HepG2 (cell line): ENCODE results near the gene SSBP4. TPM values are rescaled to one million over a fixed set of nuclear protein-coding genes. Genes with fewer than 3 reads are reported as not detected.

Experiments used
- ATAC-seq: fragments of 200-7000 bp; cut with Tn5 transposase; 3 replicates; pipeline ENCODE4 v1.9.1; 2020; ENCODE audit warnings: mild to moderate bottlenecking, moderate library complexity
- BruUV-seq: library from RNA; stranded (reverse); fragments of 400-500 nt; replicated peaks from 2 replicates; lab custom pipeline; 2021; lab: Mats Ljungman, UMichigan
- CTCF ChIA-PET: fragments of 300-600 bp; formaldehyde crosslinking; extraction: SDS; loops from one replicate; lab custom pipeline; 2021; ENCODE audit warnings: low total read pairs, inconsistent platforms, low intra/inter-chr PET ratio; lab: Yijun Ruan, JAX
- POLR2A ChIA-PET: fragments of 350-600 bp; sonication (Branson Sonifier 250); formaldehyde crosslinking; loops from one replicate; lab custom pipeline; 2020; ENCODE audit warnings: antibody characterized with exemption, inconsistent platforms; lab: Yijun Ruan, JAX
- DNase-seq: peaks from one replicate; pipeline ENCODE4 v3.0.0-alpha.2; 2015; ENCODE audit warnings: low spot score
- FAIRE-seq: peaks from 3 replicates; lab custom pipeline; 2011; peaks lifted over from hg19 to GRCh38; lab: Jason Lieb, UNC
- H2AFZ ChIP-seq: one replicate; pipeline ENCODE4 v1.6.1; 2011; ENCODE audit warnings: low read length, inconsistent platforms
- H3K27ac ChIP-seq: fragments of 300-600 bp; 3 replicates; pipeline ENCODE4 v1.8.0; 2011; ENCODE audit warnings: mixed run types, mild to moderate bottlenecking, mixed read lengths, low read length, inconsistent platforms; ENCODE audit not compliant: insufficient read depth; ENCODE audit errors: extremely low read length
- H3K27me3 ChIP-seq, 2 experiments: fragments of 200-600 bp in 1 of 2; 2 replicates in 1 of 2; 3 replicates in 1 of 2; pipeline versions ENCODE4 v1.6.0 to v1.8.0; 2011; ENCODE audit warnings: low read length in 2 of 2, mild to moderate bottlenecking in 2 of 2, moderate library complexity in 2 of 2, inconsistent platforms in 1 of 2; ENCODE audit not compliant: insufficient read depth in 2 of 2, control insufficient read depth in 1 of 2
- H3K36me3 ChIP-seq, 2 experiments: fragments of 200-600 bp in 1 of 2; replicated peaks in 1 of 2; 2 replicates in 1 of 2; 3 replicates in 1 of 2; pipeline versions ENCODE4 v1.5.1 to v1.8.0; 2011; ENCODE audit warnings: low read length in 2 of 2, inconsistent platforms in 1 of 2; ENCODE audit not compliant: insufficient read depth in 2 of 2, control insufficient read depth in 1 of 2
- H3K4me1 ChIP-seq: 2 replicates; pipeline ENCODE4 v1.5.1; 2012; ENCODE audit warnings: low read length, inconsistent platforms; ENCODE audit not compliant: insufficient read depth
- H3K4me2 ChIP-seq: 2 replicates; pipeline ENCODE4 v1.6.0; 2011; ENCODE audit warnings: low read depth, low read length, inconsistent platforms
- H3K4me3 ChIP-seq, 3 experiments: fragments of 200-600 bp in 1 of 3; sonication (generic), shearing (Covaris generic) in 1 of 3; replicated peaks in 1 of 3; 2 replicates each; pipeline ENCODE4 v1.5.1; 2011 to 2016; ENCODE audit warnings: low read length in 3 of 3, inconsistent platforms in 2 of 3, low read depth in 2 of 3, mild to moderate bottlenecking in 2 of 3, control low read depth in 1 of 3, mixed read lengths in 1 of 3; ENCODE audit not compliant: insufficient read depth in 1 of 3
- H3K79me2 ChIP-seq: one replicate; pipeline ENCODE4 v1.6.1; 2011; ENCODE audit warnings: low read length, inconsistent platforms; ENCODE audit not compliant: insufficient read depth
- H3K9ac ChIP-seq: 2 replicates; pipeline ENCODE4 v1.6.0; 2011; ENCODE audit warnings: mild to moderate bottlenecking, low read depth, low read length, inconsistent platforms; ENCODE audit not compliant: insufficient read depth
- H3K9me3 ChIP-seq: 2 replicates; pipeline ENCODE4 v1.5.1; 2012; ENCODE audit warnings: mild to moderate bottlenecking, low read length
- H4K20me1 ChIP-seq: 2 replicates; pipeline ENCODE4 v1.6.0; 2011; ENCODE audit warnings: inconsistent platforms, mild to moderate bottlenecking, low read length, moderate library complexity; ENCODE audit not compliant: insufficient read depth
- GPN1 ChIP-seq: sonication (generic); formaldehyde crosslinking; IDR thresholded peaks from 2 replicates; pipeline ENCODE4 v1.5.1; 2020; ENCODE audit warnings: missing genetic modification reagents, borderline replicate concordance
- KDM6A ChIP-seq: IDR thresholded peaks from 2 replicates; pipeline ENCODE4 v1.6.1; 2016; ENCODE audit warnings: low read depth
- MAZ ChIP-seq, 2 experiments: sonication (generic) in 1 of 2; formaldehyde crosslinking in 1 of 2; IDR thresholded peaks; 2 replicates each; pipeline versions ENCODE4 v1.5.0 to v1.6.1; 2012 to 2020; ENCODE audit warnings: low read depth in 2 of 2, mild to moderate bottlenecking in 2 of 2, borderline replicate concordance in 1 of 2, improper control_type of control experiment in 1 of 2, low read length in 1 of 2, missing genetic modification reagents in 1 of 2, moderate library complexity in 1 of 2
- MTA1 ChIP-seq: sonication (generic); formaldehyde crosslinking; IDR thresholded peaks from 2 replicates; pipeline ENCODE4 v1.4.0; 2020; ENCODE audit warnings: missing genetic modification reagents, mild to moderate bottlenecking, borderline replicate concordance
- RBFOX2 ChIP-seq: fragments of 200-400 bp; formaldehyde crosslinking; IDR thresholded peaks from 2 replicates; pipeline ENCODE4 v1.6.1; 2017; ENCODE audit warnings: low read depth, mild to moderate bottlenecking, low read length
- SKI ChIP-seq: fragments of 450-650 bp; IDR thresholded peaks from one replicate; pipeline ENCODE4 v1.6.1; 2018; ENCODE audit warnings: mild to moderate bottlenecking; ENCODE audit not compliant: partially characterized antibody
- TBX2 ChIP-seq: sonication (generic); formaldehyde crosslinking; IDR thresholded peaks from 2 replicates; pipeline ENCODE4 v1.5.0; 2020; ENCODE audit warnings: missing genetic modification reagents, mild to moderate bottlenecking, borderline replicate concordance
- ZFY ChIP-seq: sonication (generic); formaldehyde crosslinking; IDR thresholded peaks from 2 replicates; pipeline ENCODE4 v1.4.0; 2020; ENCODE audit warnings: missing genetic modification reagents
- WGBS: methylation state at CpG from one replicate; pipeline ENCODE4 v1.1.6; 2017; ENCODE audit warnings: low lambda C conversion rate; 5-methylcytosine and 5-hydroxymethylcytosine counted together
- in situ Hi-C: cut with HindIII; loops from 2 replicates; pipeline ENCODE4 v1.10.0; 2017; ENCODE audit warnings: low pct_unique_long_range_greater_than_20kb; ENCODE audit not compliant: extremely low pct_ligation_motif_present
- intact Hi-C: fragments of 100-400 bp; cut with micrococcal nuclease; formaldehyde crosslinking; loops from one replicate; pipeline ENCODE4 v1.10.0; 2022; ENCODE audit not compliant: unreplicated experiment
- polyA plus RNA-seq, 8 experiments: library from polyadenylated mRNA; depleted of rRNA in 3 of 8; stranded (reverse) in 7 of 8; unstranded in 1 of 8; fragments of >200 nt; fragmentation: Illumina TruSeq in 4 of 8; extraction: Trizol in 4 of 8; gene quantifications; 2 replicates each; pipeline versions ENCODE4 v1.2.1 to v1.2.3, GENCODE V29; 2011 to 2016; ENCODE audit warnings: low read depth in 4 of 8, missing spikeins in 1 of 8, mixed read lengths in 1 of 8; ENCODE audit not compliant: insufficient read depth in 1 of 8
- total RNA-seq, 5 experiments: library from RNA; depleted of rRNA; stranded (reverse); fragments of >200 nt; fragmentation: Illumina TruSeq; extraction: Trizol; gene quantifications; 2 replicates each; pipeline ENCODE4 v1.2.3, GENCODE V29; 2016; ENCODE audit warnings: low read depth in 1 of 5
- TF ChIP-seq, protein P1 (sequence below): sonication (generic); formaldehyde crosslinking; IDR thresholded peaks from 2 replicates; pipeline ENCODE4 v1.4.0; 2020; ENCODE audit warnings: mild to moderate bottlenecking, missing genetic modification reagents
- TF ChIP-seq, protein P2 (sequence below): sonication (generic); formaldehyde crosslinking; IDR thresholded peaks from 2 replicates; pipeline ENCODE4 v1.5.1; 2020; ENCODE audit warnings: mild to moderate bottlenecking, missing genetic modification reagents, borderline replicate concordance
- TF ChIP-seq, protein P3 (sequence below): sonication (generic); formaldehyde crosslinking; IDR thresholded peaks from 2 replicates; pipeline ENCODE4 v1.4.0; 2020; ENCODE audit warnings: missing genetic modification reagents
- TF ChIP-seq, protein P4 (sequence below): IDR thresholded peaks from 2 replicates; pipeline ENCODE4 v1.6.1; 2016; ENCODE audit warnings: mild to moderate bottlenecking, missing biosample characterization, missing genetic modification reagents

SSBP4 gene
- total and polyA plus RNA-seq, 2 of the 13 experiments (the other 11 are each of a cell fraction or from before 2014, with no cell fraction given): 20.8 to 39.5 TPM

- FAIRE-seq (no peak), DNase-seq (peak; percentile 55), ATAC-seq (peak; percentile 52)
- 0 out of 5 replicates have a peak, but pooled peaks cover 0 to 3% of the 10 kb centered on the region in 2 experiments for H3K36me3 ChIP-seq
- no peaks in the 10 kb centered on the region for H3K27me3 ChIP-seq
- peaks cover 31% of the 10 kb centered on the region for H3K79me2 ChIP-seq
- WGBS: 0% methylated on average over 5 of the region's 97 CpGs
- CTCF ChIA-PET: no interaction called here
- H3K4me2 ChIP-seq: peak overlapping the region; percentile 85
- intact Hi-C loops: no loop called here
- H3K9ac ChIP-seq: peak overlapping the region; percentile 73
- no peak overlapping the region for H2AFZ ChIP-seq
- no TSS peak for BruUV-seq
- H3K27ac ChIP-seq: peak overlapping the region; percentile 64
- no peaks in the 10 kb centered on the region for H3K9me3 ChIP-seq
- in situ Hi-C loops: loop anchor here (10.0 kb wide), 2 partner anchors 145 to 215 kb away; partner anchors contain the start of genes IQCN and RAB3A
- POLR2A ChIA-PET: interaction anchor here (1.0 to 3.7 kb wide), 10 partner anchors 19 to 168 kb away, joined by 3 to 25 read pairs (median 4); partner anchors contain the start of genes GDF15, ISYNA1 and JUND
- H3K4me3 ChIP-seq: peak overlapping the region; percentile 60 to 78 (median 76); a peak in 5 of 6 replicates
- H4K20me1 ChIP-seq: peaks cover 8% of the 10 kb centered on the region; the same call in 1 of the 2 replicates
- peaks cover 58% of the 10 kb centered on the region for H3K4me1 ChIP-seq
- TF ChIP-seq ZFY (CRISPR knock-in tag) (0 out of 2 replicates have a peak, but pooled peaks have one; percentile 10), KDM6A (peak; percentile 74), MTA1 (CRISPR knock-in tag) (peak; percentile 48; the same call in 1 of the 2 replicates), GPN1 (CRISPR knock-in tag) (no peak), RBFOX2 (peak; percentile 71; the same call in 1 of the 2 replicates), MAZ (IDR thresholded peaks at IDR 0.05; ENCODE audit: borderline replicate concordance, low read depth, low read length) (no peak), MAZ (CRISPR knock-in tag; IDR thresholded peaks at IDR 0.05; ENCODE audit: low read depth) (peak; percentile 63), SKI (peak; percentile 23), TBX2 (CRISPR knock-in tag) (peak; percentile 71; the same call in 1 of the 2 replicates)
- TF ChIP-seq, protein P1, sequence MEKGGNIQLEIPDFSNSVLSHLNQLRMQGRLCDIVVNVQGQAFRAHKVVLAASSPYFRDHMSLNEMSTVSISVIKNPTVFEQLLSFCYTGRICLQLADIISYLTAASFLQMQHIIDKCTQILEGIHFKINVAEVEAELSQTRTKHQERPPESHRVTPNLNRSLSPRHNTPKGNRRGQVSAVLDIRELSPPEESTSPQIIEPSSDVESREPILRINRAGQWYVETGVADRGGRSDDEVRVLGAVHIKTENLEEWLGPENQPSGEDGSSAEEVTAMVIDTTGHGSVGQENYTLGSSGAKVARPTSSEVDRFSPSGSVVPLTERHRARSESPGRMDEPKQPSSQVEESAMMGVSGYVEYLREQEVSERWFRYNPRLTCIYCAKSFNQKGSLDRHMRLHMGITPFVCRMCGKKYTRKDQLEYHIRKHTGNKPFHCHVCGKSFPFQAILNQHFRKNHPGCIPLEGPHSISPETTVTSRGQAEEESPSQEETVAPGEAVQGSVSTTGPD (CRISPR knock-in tag): 0 out of 2 replicates have a peak, but pooled peaks have one; percentile 43
- TF ChIP-seq, protein P2, sequence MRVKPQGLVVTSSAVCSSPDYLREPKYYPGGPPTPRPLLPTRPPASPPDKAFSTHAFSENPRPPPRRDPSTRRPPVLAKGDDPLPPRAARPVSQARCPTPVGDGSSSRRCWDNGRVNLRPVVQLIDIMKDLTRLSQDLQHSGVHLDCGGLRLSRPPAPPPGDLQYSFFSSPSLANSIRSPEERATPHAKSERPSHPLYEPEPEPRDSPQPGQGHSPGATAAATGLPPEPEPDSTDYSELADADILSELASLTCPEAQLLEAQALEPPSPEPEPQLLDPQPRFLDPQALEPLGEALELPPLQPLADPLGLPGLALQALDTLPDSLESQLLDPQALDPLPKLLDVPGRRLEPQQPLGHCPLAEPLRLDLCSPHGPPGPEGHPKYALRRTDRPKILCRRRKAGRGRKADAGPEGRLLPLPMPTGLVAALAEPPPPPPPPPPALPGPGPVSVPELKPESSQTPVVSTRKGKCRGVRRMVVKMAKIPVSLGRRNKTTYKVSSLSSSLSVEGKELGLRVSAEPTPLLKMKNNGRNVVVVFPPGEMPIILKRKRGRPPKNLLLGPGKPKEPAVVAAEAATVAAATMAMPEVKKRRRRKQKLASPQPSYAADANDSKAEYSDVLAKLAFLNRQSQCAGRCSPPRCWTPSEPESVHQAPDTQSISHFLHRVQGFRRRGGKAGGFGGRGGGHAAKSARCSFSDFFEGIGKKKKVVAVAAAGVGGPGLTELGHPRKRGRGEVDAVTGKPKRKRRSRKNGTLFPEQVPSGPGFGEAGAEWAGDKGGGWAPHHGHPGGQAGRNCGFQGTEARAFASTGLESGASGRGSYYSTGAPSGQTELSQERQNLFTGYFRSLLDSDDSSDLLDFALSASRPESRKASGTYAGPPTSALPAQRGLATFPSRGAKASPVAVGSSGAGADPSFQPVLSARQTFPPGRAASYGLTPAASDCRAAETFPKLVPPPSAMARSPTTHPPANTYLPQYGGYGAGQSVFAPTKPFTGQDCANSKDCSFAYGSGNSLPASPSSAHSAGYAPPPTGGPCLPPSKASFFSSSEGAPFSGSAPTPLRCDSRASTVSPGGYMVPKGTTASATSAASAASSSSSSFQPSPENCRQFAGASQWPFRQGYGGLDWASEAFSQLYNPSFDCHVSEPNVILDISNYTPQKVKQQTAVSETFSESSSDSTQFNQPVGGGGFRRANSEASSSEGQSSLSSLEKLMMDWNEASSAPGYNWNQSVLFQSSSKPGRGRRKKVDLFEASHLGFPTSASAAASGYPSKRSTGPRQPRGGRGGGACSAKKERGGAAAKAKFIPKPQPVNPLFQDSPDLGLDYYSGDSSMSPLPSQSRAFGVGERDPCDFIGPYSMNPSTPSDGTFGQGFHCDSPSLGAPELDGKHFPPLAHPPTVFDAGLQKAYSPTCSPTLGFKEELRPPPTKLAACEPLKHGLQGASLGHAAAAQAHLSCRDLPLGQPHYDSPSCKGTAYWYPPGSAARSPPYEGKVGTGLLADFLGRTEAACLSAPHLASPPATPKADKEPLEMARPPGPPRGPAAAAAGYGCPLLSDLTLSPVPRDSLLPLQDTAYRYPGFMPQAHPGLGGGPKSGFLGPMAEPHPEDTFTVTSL (CRISPR knock-in tag): 0 out of 2 replicates have a peak, but pooled peaks have one; percentile 50
- TF ChIP-seq, protein P3, sequence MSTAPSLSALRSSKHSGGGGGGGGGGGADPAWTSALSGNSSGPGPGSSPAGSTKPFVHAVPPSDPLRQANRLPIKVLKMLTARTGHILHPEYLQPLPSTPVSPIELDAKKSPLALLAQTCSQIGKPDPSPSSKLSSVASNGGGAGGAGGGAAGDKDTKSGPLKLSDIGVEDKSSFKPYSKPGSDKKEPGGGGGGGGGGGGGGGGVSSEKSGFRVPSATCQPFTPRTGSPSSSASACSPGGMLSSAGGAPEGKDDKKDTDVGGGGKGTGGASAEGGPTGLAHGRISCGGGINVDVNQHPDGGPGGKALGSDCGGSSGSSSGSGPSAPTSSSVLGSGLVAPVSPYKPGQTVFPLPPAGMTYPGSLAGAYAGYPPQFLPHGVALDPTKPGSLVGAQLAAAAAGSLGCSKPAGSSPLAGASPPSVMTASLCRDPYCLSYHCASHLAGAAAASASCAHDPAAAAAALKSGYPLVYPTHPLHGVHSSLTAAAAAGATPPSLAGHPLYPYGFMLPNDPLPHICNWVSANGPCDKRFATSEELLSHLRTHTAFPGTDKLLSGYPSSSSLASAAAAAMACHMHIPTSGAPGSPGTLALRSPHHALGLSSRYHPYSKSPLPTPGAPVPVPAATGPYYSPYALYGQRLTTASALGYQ (CRISPR knock-in tag): 0 out of 2 replicates have a peak, but pooled peaks have one; percentile 18
- TF ChIP-seq, protein P4, sequence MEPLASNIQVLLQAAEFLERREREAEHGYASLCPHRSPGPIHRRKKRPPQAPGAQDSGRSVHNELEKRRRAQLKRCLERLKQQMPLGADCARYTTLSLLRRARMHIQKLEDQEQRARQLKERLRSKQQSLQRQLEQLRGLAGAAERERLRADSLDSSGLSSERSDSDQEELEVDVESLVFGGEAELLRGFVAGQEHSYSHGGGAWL (CRISPR knock-in tag): no peak
Measured at GRCh38 chr19:18419699-18420460, 682 bp downstream of the SSBP4 start.
